ENCODE measurements around the gene ZCWPW2. TPM values are rescaled to one million over a fixed set of nuclear protein-coding genes. Genes with fewer than 3 reads are reported as not detected.
A peak's percentile ranks its signal among the peaks of the same experiment; 100 is the strongest.

ZCWPW2 gene
- total RNA-seq, 1 experiment from 2014 or later: not detected

DNA sequence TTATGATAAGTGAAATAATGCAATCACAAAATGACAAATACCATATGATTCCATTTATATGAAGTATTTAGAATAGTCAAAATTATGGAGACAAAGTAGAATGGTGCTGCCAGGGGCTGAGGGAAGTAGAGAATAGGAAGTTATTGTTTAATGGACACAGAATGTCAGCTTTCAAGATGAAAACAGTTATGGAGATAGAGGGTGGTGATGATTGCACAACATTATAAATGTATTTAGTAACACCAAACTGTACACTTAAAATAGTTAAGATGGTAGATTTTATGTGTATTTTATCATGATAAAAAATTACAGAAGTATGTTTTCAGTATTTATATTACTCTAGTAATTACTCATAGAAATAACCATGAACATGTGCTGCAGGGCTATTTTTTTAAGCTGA is 100.9 kb downstream of the ZCWPW2 start:
- no peak for DNase-seq
- peaks cover 1% of the 10 kb centered on the region for H3K9me3 Mint-ChIP-seq (ENCODE audit: low read depth, unreplicated experiment)
- TF ChIP-seq, protein P1, sequence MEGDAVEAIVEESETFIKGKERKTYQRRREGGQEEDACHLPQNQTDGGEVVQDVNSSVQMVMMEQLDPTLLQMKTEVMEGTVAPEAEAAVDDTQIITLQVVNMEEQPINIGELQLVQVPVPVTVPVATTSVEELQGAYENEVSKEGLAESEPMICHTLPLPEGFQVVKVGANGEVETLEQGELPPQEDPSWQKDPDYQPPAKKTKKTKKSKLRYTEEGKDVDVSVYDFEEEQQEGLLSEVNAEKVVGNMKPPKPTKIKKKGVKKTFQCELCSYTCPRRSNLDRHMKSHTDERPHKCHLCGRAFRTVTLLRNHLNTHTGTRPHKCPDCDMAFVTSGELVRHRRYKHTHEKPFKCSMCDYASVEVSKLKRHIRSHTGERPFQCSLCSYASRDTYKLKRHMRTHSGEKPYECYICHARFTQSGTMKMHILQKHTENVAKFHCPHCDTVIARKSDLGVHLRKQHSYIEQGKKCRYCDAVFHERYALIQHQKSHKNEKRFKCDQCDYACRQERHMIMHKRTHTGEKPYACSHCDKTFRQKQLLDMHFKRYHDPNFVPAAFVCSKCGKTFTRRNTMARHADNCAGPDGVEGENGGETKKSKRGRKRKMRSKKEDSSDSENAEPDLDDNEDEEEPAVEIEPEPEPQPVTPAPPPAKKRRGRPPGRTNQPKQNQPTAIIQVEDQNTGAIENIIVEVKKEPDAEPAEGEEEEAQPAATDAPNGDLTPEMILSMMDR (IDR thresholded peaks at IDR 0.05; ENCODE audit: unreplicated experiment): no peak
- H3K36me3 Mint-ChIP-seq (ENCODE audit: insufficient read depth, unreplicated experiment): no peaks in the 10 kb centered on the region
- BruUV-seq (replicated peaks): no TSS peak
- no peaks in the 10 kb centered on the region for H3K27me3 Mint-ChIP-seq (ENCODE audit: unreplicated experiment)
- no peak overlapping the region for H3K27ac Mint-ChIP-seq (ENCODE audit: unreplicated experiment)
- CTCF ChIA-PET: no interaction called here
- no peaks in the 10 kb centered on the region for H3K4me1 Mint-ChIP-seq (ENCODE audit: low read depth, unreplicated experiment)
- intact Hi-C loops (cut with micrococcal nuclease; ENCODE audit: unreplicated experiment): no loop called here
- H3K4me3 Mint-ChIP-seq (ENCODE audit: low read depth, unreplicated experiment): no peak overlapping the region

DNA sequence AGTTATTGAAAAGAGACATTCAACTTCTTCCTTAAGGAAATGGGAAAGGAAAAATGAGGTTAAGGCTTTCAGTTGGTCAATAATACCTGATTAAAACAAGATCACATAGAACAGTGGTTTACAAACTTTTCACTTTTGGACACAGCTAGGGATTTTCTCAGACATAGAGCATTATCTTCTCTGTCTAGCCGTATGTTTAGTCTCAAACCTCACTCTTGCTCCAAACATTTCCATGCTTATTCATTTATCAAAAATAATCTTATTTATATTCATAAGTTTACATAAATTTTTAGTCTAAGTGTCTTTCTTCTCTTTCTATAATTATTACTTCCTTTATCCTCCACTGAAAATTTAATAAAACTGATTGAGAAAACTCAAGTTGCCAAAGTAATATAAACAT is 114.3 kb downstream of the ZCWPW2 start:
- intact Hi-C loops (cut with micrococcal nuclease; ENCODE audit: unreplicated experiment): no loop called here
- H3K27ac Mint-ChIP-seq (ENCODE audit: unreplicated experiment): no peak overlapping the region
- BruUV-seq (replicated peaks): no TSS peak

DNA sequence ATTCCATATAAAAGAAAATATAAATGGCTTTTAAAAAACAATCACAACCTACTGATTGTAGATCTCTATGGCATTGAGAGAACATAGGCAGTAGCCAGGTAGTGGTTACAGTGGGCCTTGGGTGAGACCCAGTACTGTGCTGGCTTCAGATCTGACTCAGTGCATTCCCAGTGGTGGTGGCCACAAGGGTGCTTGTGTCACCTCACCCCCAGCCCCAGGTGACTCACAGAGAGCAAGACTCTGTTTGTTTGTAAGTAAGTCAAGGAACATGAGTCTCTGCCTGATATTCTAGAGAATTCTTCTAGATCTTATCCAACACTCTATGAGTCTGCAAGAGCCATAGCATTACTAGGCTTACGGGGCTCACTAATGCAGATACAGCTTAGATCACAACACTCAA is 118.9 kb downstream of the ZCWPW2 start:
- DNase-seq: no peak
- intact Hi-C loops (cut with micrococcal nuclease; ENCODE audit: unreplicated experiment): no loop called here
- Mint-ChIP-seq H3K4me1 (ENCODE audit: low read depth, unreplicated experiment) (no peaks in the 10 kb centered on the region), H3K4me3 (ENCODE audit: low read depth, unreplicated experiment) (no peak overlapping the region), H3K27me3 (ENCODE audit: unreplicated experiment) (no peaks in the 10 kb centered on the region), H3K36me3 (ENCODE audit: insufficient read depth, unreplicated experiment) (no peaks in the 10 kb centered on the region), H3K9me3 (ENCODE audit: low read depth, unreplicated experiment) (peaks cover 6% of the 10 kb centered on the region), H3K27ac (ENCODE audit: unreplicated experiment) (no peak overlapping the region)
- CTCF ChIA-PET: no interaction called here
- BruUV-seq (replicated peaks): no TSS peak
- TF ChIP-seq, protein P1 (IDR thresholded peaks at IDR 0.05; ENCODE audit: unreplicated experiment): no peak

More for the DNA sequence above, 114.3 kb downstream of the ZCWPW2 start:
- H3K4me3 Mint-ChIP-seq (ENCODE audit: low read depth, unreplicated experiment): no peak overlapping the region
- CTCF ChIA-PET: no interaction called here
- H3K4me1 Mint-ChIP-seq (ENCODE audit: low read depth, unreplicated experiment): no peaks in the 10 kb centered on the region
- DNase-seq: no peak
- no peaks in the 10 kb centered on the region for H3K36me3 Mint-ChIP-seq (ENCODE audit: insufficient read depth, unreplicated experiment)
- H3K9me3 Mint-ChIP-seq (ENCODE audit: low read depth, unreplicated experiment): peaks cover 6% of the 10 kb centered on the region
- H3K27me3 Mint-ChIP-seq (ENCODE audit: unreplicated experiment): no peaks in the 10 kb centered on the region
- TF ChIP-seq, protein P1 (IDR thresholded peaks at IDR 0.05; ENCODE audit: unreplicated experiment): no peak

DNA sequence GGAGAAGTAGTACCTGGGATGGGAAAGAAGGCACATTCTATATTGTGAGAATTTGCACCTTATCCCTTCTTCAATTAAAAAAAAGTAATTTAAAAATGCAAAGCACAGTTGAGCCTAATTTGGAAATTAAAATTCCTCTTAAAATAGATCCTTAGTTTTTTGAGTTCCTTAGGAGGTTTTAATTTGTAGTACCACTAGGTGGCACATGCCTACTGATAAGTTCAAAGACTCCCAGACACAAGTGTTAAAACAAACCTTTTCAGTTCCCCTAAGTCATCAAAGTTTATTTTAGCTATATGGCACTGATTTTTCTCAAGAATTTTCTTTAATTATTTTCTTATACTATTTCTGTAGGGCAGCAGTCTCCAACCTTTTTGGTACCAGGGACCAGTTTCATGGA is 127.7 kb downstream of the ZCWPW2 start:
- no peaks in the 10 kb centered on the region for H3K36me3 Mint-ChIP-seq (ENCODE audit: insufficient read depth, unreplicated experiment)
- H3K27me3 Mint-ChIP-seq (ENCODE audit: unreplicated experiment): no peaks in the 10 kb centered on the region
- no peak overlapping the region for H3K4me3 Mint-ChIP-seq (ENCODE audit: low read depth, unreplicated experiment)
- no peak overlapping the region for H3K27ac Mint-ChIP-seq (ENCODE audit: unreplicated experiment)
- no TSS peak for BruUV-seq (replicated peaks)
- TF ChIP-seq, protein P1 (IDR thresholded peaks at IDR 0.05; ENCODE audit: unreplicated experiment): peak; percentile 31
- CTCF ChIA-PET: interaction anchor here (0.5 to 0.6 kb wide), 2 partner anchors 372 to 806 kb away, joined by 3 read pairs; no protein-coding TSS in a partner anchor
- DNase-seq: no peak
- no peaks in the 10 kb centered on the region for H3K4me1 Mint-ChIP-seq (ENCODE audit: low read depth, unreplicated experiment)
- no peaks in the 10 kb centered on the region for H3K9me3 Mint-ChIP-seq (ENCODE audit: low read depth, unreplicated experiment)
- intact Hi-C loops (cut with micrococcal nuclease; ENCODE audit: unreplicated experiment): loop anchor here (1.0 to 5.0 kb wide), 2 partner anchors 251 to 1286 kb away; no protein-coding TSS in a partner anchor

All from Calu3 (cell line).